OCI-LY7 (cell line): ENCODE results near the gene ZNF407. TPM values are rescaled to one million over a fixed set of nuclear protein-coding genes. Genes with fewer than 3 reads are reported as not detected.
A peak's percentile ranks its signal among the peaks of the same experiment; 100 is the strongest.

Experiments used
- BruUV-seq: library from RNA; stranded (reverse); fragments of 400-500 nt; replicated peaks from 2 replicates; lab custom pipeline; 2021; lab: Mats Ljungman, UMichigan
- CTCF ChIA-PET: fragments of 300-600 bp; sonication (Branson Sonifier 250); formaldehyde crosslinking; loops from one replicate; lab custom pipeline; 2022; ENCODE audit warnings: antibody characterized with exemption; ENCODE audit not compliant: unreplicated experiment; lab: Charles Lee
- POLR2A ChIA-PET: fragments of 300-600 bp; sonication (Branson Sonifier 250); formaldehyde crosslinking; loops from one replicate; lab custom pipeline; 2022; ENCODE audit warnings: antibody characterized with exemption; lab: Charles Lee
- DNase-seq: peaks from one replicate; pipeline ENCODE4 v3.0.0-alpha.2; 2015; ENCODE audit warnings: low spot score
- H2AFZ ChIP-seq: fragments of 200-600 bp; sonication (generic), shearing (Covaris generic); 2 replicates; pipeline ENCODE4 v1.6.1; 2014; ENCODE audit warnings: mild to moderate bottlenecking, antibody characterized with exemption, low read length, moderate library complexity
- H3K27ac ChIP-seq: fragments of 200-600 bp; sonication (generic); 2 replicates; pipeline ENCODE4 v1.5.1; 2014; ENCODE audit warnings: mixed run types, low read depth, mild to moderate bottlenecking, moderate library complexity, low read length, inconsistent platforms; ENCODE audit not compliant: poor library complexity, severe bottlenecking
- H3K36me3 ChIP-seq: fragments of 200-600 bp; sonication (generic); 2 replicates; pipeline ENCODE4 v1.6.1; 2014; ENCODE audit warnings: mild to moderate bottlenecking, antibody characterized with exemption, low read length, moderate library complexity, mixed read lengths; ENCODE audit not compliant: insufficient read depth
- H3K4me1 ChIP-seq: fragments of 200-600 bp; sonication (generic); 2 replicates; pipeline ENCODE4 v1.5.1; 2014; ENCODE audit warnings: mild to moderate bottlenecking, low read length; ENCODE audit not compliant: insufficient read depth, poor library complexity, severe bottlenecking
- H3K4me2 ChIP-seq: fragments of 200-600 bp; sonication (generic); 2 replicates; pipeline ENCODE4 v1.6.1; 2014; ENCODE audit warnings: mild to moderate bottlenecking, low read length
- H3K4me3 ChIP-seq: fragments of 200-600 bp; sonication (generic); 2 replicates; pipeline ENCODE4 v1.5.1; 2014; ENCODE audit warnings: mild to moderate bottlenecking, low read depth, low read length; ENCODE audit not compliant: poor library complexity, severe bottlenecking
- H3K79me2 ChIP-seq: fragments of 200-600 bp; sonication (generic); 2 replicates; pipeline ENCODE4 v1.6.1; 2016; ENCODE audit warnings: low read depth, mild to moderate bottlenecking, low read length, moderate library complexity, mixed read lengths; ENCODE audit not compliant: insufficient read depth
- H3K9me2 ChIP-seq: fragments of 200-600 bp; sonication (generic); 2 replicates; pipeline ENCODE4 v1.6.1; 2016; ENCODE audit warnings: mild to moderate bottlenecking, low read length, mixed read lengths; ENCODE audit not compliant: insufficient read depth
- H3K9me3 ChIP-seq: fragments of 200-600 bp; sonication (generic); 2 replicates; pipeline ENCODE4 v1.6.1; 2014; ENCODE audit warnings: mild to moderate bottlenecking, mixed run types, low read length, mixed read lengths
- H4K20me1 ChIP-seq: fragments of 200-600 bp; sonication (generic); 2 replicates; pipeline ENCODE4 v1.6.1; 2014; ENCODE audit warnings: mild to moderate bottlenecking, antibody characterized with exemption, low read length, moderate library complexity, mixed read lengths; ENCODE audit not compliant: insufficient read depth
- EZH2phosphoT487 ChIP-seq: fragments of 200-600 bp; sonication (generic); IDR thresholded peaks from 2 replicates; pipeline ENCODE4 v1.6.1; 2018; ENCODE audit warnings: low read depth, borderline replicate concordance, mild to moderate bottlenecking, mixed run types, antibody characterized with exemption, low read length, moderate library complexity, mixed read lengths
- intact Hi-C: fragments of 100-400 bp; cut with micrococcal nuclease; formaldehyde crosslinking; loops from one replicate; pipeline ENCODE4 v1.10.0; 2022; ENCODE audit not compliant: unreplicated experiment
- total RNA-seq, 2 experiments: library from RNA; depleted of rRNA in 1 of 2; stranded (reverse); fragments of >200 nt in 1 of 2; shearing (Covaris generic) in 1 of 2; gene quantifications; 2 replicates each; pipeline ENCODE4 v1.2.3, GENCODE V29; 2014 to 2022
- TF ChIP-seq, protein P1 (sequence below): fragments of 200-600 bp; sonication (generic); conservative IDR thresholded peaks from 2 replicates; pipeline ENCODE4 v1.5.1; 2014; ENCODE audit warnings: mild to moderate bottlenecking, antibody characterized with exemption, low read length, moderate library complexity, mixed read lengths

The ZNF407 gene
- total RNA-seq, 2 experiments from 2014 or later = 8.9 to 11.9 TPM

GRCh38 chr18:74567822-74568221, 29.8 kb upstream of the ZNF407 start:
- TF ChIP-seq EZH2phosphoT487 = no peak
- TF ChIP-seq, protein P1, sequence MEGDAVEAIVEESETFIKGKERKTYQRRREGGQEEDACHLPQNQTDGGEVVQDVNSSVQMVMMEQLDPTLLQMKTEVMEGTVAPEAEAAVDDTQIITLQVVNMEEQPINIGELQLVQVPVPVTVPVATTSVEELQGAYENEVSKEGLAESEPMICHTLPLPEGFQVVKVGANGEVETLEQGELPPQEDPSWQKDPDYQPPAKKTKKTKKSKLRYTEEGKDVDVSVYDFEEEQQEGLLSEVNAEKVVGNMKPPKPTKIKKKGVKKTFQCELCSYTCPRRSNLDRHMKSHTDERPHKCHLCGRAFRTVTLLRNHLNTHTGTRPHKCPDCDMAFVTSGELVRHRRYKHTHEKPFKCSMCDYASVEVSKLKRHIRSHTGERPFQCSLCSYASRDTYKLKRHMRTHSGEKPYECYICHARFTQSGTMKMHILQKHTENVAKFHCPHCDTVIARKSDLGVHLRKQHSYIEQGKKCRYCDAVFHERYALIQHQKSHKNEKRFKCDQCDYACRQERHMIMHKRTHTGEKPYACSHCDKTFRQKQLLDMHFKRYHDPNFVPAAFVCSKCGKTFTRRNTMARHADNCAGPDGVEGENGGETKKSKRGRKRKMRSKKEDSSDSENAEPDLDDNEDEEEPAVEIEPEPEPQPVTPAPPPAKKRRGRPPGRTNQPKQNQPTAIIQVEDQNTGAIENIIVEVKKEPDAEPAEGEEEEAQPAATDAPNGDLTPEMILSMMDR = 0 out of 2 replicates have a peak, but pooled peaks have one; percentile 12
- DNase-seq = no peak
- Histone ChIP-seq H3K9me3 (no peaks in the 10 kb centered on the region), H3K36me3 (no peaks in the 10 kb centered on the region), H3K27ac (no peak overlapping the region), H3K4me3 (no peak overlapping the region), H3K4me2 (no peak overlapping the region), H3K9me2 (no peaks in the 10 kb centered on the region), H2AFZ (no peak overlapping the region), H3K79me2 (no peaks in the 10 kb centered on the region), H4K20me1 (no peaks in the 10 kb centered on the region), H3K4me1 (no peaks in the 10 kb centered on the region)
- ChIA-PET CTCF (no interaction called here), POLR2A (no interaction called here)
- BruUV-seq = no TSS peak
- intact Hi-C loops = no loop called here

DNA sequence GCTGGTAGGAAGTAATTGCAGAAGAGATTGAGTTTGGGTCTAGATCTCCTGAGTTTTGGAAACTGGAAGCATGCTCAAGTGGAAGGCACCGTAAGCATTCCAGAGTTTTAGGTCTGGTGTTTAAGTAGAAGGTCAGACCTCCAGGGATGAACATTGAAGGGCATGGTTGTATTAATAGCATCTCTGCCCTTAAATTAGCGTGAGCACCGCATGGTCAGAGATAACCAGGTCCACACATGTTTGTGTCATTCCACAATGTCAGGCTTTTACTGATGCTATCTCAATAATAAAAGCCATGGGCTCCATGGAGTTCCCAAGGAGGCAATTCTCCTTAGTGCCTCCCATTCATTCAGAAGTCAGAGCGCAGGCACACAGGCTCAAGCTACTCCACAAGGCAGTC, 28.3 kb upstream of the ZNF407 start:
- no TSS peak for BruUV-seq
- no peaks in the 10 kb centered on the region for H3K36me3 ChIP-seq
- no peak overlapping the region for H3K4me3 ChIP-seq
- POLR2A ChIA-PET = interaction anchor here (0.6 kb wide), 1 partner anchor 70 kb away, joined by 3 read pairs; no protein-coding TSS in a partner anchor
- intact Hi-C loops = no loop called here
- DNase-seq = no peak
- TF ChIP-seq EZH2phosphoT487 = no peak
- TF ChIP-seq, protein P1 = no peak
- H3K79me2 ChIP-seq = no peaks in the 10 kb centered on the region
- H3K27ac ChIP-seq = no peak overlapping the region
- no peak overlapping the region for H3K4me2 ChIP-seq
- no peaks in the 10 kb centered on the region for H3K9me2 ChIP-seq
- CTCF ChIA-PET = no interaction called here
- H4K20me1 ChIP-seq = no peaks in the 10 kb centered on the region
- H2AFZ ChIP-seq = no peak overlapping the region
- no peaks in the 10 kb centered on the region for H3K9me3 ChIP-seq
- no peaks in the 10 kb centered on the region for H3K4me1 ChIP-seq

- intact Hi-C loops = no loop called here
- DNase-seq = no peak
- ChIA-PET CTCF (no interaction called here), POLR2A (interaction anchor here (0.5 to 0.6 kb wide), 3 partner anchors 20 to 676 kb away, joined by 3 to 4 read pairs (median 3); partner anchors contain the start of gene ZNF407)
- Histone ChIP-seq H3K27ac (no peak overlapping the region), H3K9me3 (no peaks in the 10 kb centered on the region), H4K20me1 (no peaks in the 10 kb centered on the region), H3K4me2 (no peak overlapping the region), H3K4me1 (no peaks in the 10 kb centered on the region), H3K79me2 (no peaks in the 10 kb centered on the region), H3K4me3 (no peak overlapping the region), H3K9me2 (no peaks in the 10 kb centered on the region), H2AFZ (no peak overlapping the region), H3K36me3 (no peaks in the 10 kb centered on the region)
- BruUV-seq = no TSS peak
- TF ChIP-seq EZH2phosphoT487 = no peak
- TF ChIP-seq, protein P1 = no peak
Observed at GRCh38 chr18:74570266-74570665, 27.4 kb upstream of the ZNF407 start.
